Right lobe of liver (tissue), 6 donors: ENCODE measurements around the gene RXYLT1. TPM values are rescaled to one million over a fixed set of nuclear protein-coding genes. Genes with fewer than 3 reads are reported as not detected.
"Not testable (repeated sequence)": the region's sequence is repeated elsewhere in the genome, so short reads cannot be mapped to it uniquely, and the experiment has no call there.

Experiments used
- ATAC-seq, 4 donors: fragments of 200-7000 bp; cut with Tn5 transposase; one replicate each; pipeline ENCODE4 v1.9.1; 2020; ENCODE audit warnings: mild to moderate bottlenecking in 4 of 4, moderate library complexity in 4 of 4
- DNase-seq, 3 donors: peaks; one replicate each; pipeline ENCODE4 v3.0.0-alpha.2; 2020
- H3K27ac ChIP-seq, 3 donors: fragments of 200-600 bp; one replicate each; pipeline ENCODE4 v1.8.0; 2022
- H3K27me3 ChIP-seq, 2 donors: fragments of 200-600 bp; one replicate each; pipeline ENCODE4 v1.8.0; 2022
- H3K36me3 ChIP-seq, 4 donors: fragments of 200-600 bp; sonication (generic) in 1 of 4; one replicate each; pipeline versions ENCODE4 v1.5.1 to v1.8.0; 2017 to 2022; ENCODE audit warnings: control low read depth in 1 of 4
- H3K4me1 ChIP-seq, 4 donors: fragments of 200-600 bp; sonication (generic) in 1 of 4; one replicate each; pipeline versions ENCODE4 v1.5.1 to v1.8.0; 2017 to 2022; ENCODE audit warnings: control low read depth in 1 of 4
- H3K4me3 ChIP-seq, 3 donors: fragments of 200-600 bp; one replicate each; pipeline ENCODE4 v1.8.0; 2022
- H3K9me3 ChIP-seq, 4 donors: fragments of 200-600 bp; sonication (generic) in 1 of 4; one replicate each; pipeline versions ENCODE4 v1.5.1 to v1.8.0; 2017 to 2022; ENCODE audit warnings: control low read depth in 1 of 4
- CTCF ChIP-seq, 4 donors: fragments of 200-600 bp in 3 of 4; fragments of 450-650 bp in 1 of 4; IDR thresholded peaks; one replicate each; pipeline versions ENCODE4 v1.5.1 to v1.8.0; 2016 to 2022; ENCODE audit warnings: antibody characterized with exemption in 4 of 4, mild to moderate bottlenecking in 2 of 4
- POLR2A ChIP-seq: fragments of 450-650 bp; IDR thresholded peaks from one replicate; pipeline ENCODE4 v1.6.1; 2017; ENCODE audit warnings: antibody characterized with exemption, mild to moderate bottlenecking
- WGBS: methylation state at CpG from one replicate; pipeline ENCODE4 v1.1.6; 2018; ENCODE audit warnings: low coverage, low lambda C conversion rate; ENCODE audit not compliant: insufficient coverage; ENCODE audit errors: missing lambda C conversion rate; 5-methylcytosine and 5-hydroxymethylcytosine counted together
- intact Hi-C, 2 donors: fragments of 100-400 bp; cut with DNase I; formaldehyde crosslinking; loops; one replicate each; pipeline versions ENCODE4 v1.11.2 to v1.14.1; 2022
- long read RNA-seq: library from polyadenylated mRNA; unstranded; transcript quantifications from one replicate; pipeline ENCODE4 v2.0.0, GENCODE V29; 2019
- total RNA-seq, 6 experiments: library from RNA; depleted of rRNA in 2 of 6; stranded (reverse); fragments of >200 nt in 2 of 6; fragmentation: NEBNext Ultra II Directional in 3 of 6; extraction: Animal tissue kit (Norgen Biotek cat#: 25700) in 3 of 6; gene quantifications; one replicate each; pipeline versions ENCODE4 v1.1.0 to v1.2.4, GENCODE V29; 2016 to 2023
- donor health status: DM: no; HTN: yes; CAD: no.
- donor health status: DM: no; HTN: no; CAD: no.
- donor health status: DM: no; HTN: no; CAD: no.
- donor health status: DM: no; HTN: yes; CAD: no.
- donor health status: DM: no; HTN: yes; CAD: no.

The RXYLT1 gene
- total RNA-seq = 10 to 100 TPM in 4 of 6 experiments, 1 to 10 TPM in 2; 8.8 to 10.9 (median 10.3) TPM
- long read RNA-seq, full-length matches to known transcripts = 1 of 1 reads
- long read RNA-seq, partial matches to known transcripts = 0 of 1 reads
- long read RNA-seq, other reads (novel, unspliced or antisense) = 0 of 1 reads

GRCh38 chr12:63779498-63780481 is at the start of gene RXYLT1:
Gene RXYLT1 (plus strand): TSS chr12:63779909. CDS start chr12:63779961, 52 bp downstream.
- Histone ChIP-seq H3K4me3 (peak within 1 kb of the TSS; percentile 77 to 96 (median 84)), H3K9me3 (no peaks in the 10 kb centered on the region), H3K27me3 (no peaks in the 10 kb centered on the region), H3K27ac (peak within 1 kb of the TSS; percentile 54 to 82 (median 79)), H3K36me3 (peaks cover 0 to 2% (median 0%) of the 10 kb centered on the region in 4 donors), H3K4me1 (peaks cover 0 to 9% (median 3%) of the 10 kb centered on the region in 4 donors)
- DNase-seq (peak; percentile 89 to 92 (median 92)), ATAC-seq (peak; percentile 99 to 100 (median 99))
- intact Hi-C loops = no loop called here
- WGBS = under 1% methylated on average over 22 of the region's 86 CpGs
- TF ChIP-seq CTCF (IDR thresholded peaks at IDR 0.05) (no peak), POLR2A (peak; percentile 84)

GRCh38 chr12:63732779-63733178 is 46.9 kb upstream of the RXYLT1 start:
- intact Hi-C loops, H3K27me3 ChIP-seq: not testable (repeated sequence)

GRCh38 chr12:63733585-63733984 is 46.1 kb upstream of the RXYLT1 start:
- H3K27me3 ChIP-seq, H3K4me1 ChIP-seq, H3K27ac ChIP-seq, intact Hi-C loops, H3K9me3 ChIP-seq, DNase-seq, ATAC-seq, H3K36me3 ChIP-seq, H3K4me3 ChIP-seq: not testable (repeated sequence)
- 56% methylated on average over 3 of the region's 3 CpGs for WGBS

More at GRCh38 chr12:63732779-63733178, 46.9 kb upstream of the RXYLT1 start:
- H3K36me3 ChIP-seq, DNase-seq, H3K4me3 ChIP-seq, H3K27ac ChIP-seq, ATAC-seq, H3K9me3 ChIP-seq, H3K4me1 ChIP-seq: not testable (repeated sequence)

GRCh38 chr12:63740551-63740950 is 39.2 kb upstream of the RXYLT1 start:
- H3K4me1 ChIP-seq, ATAC-seq, intact Hi-C loops, H3K27me3 ChIP-seq, H3K36me3 ChIP-seq, DNase-seq, H3K4me3 ChIP-seq, H3K27ac ChIP-seq, H3K9me3 ChIP-seq: not testable (repeated sequence)
- WGBS = no CpG with 5 or more reads among the region's 2 CpGs

GRCh38 chr12:63741431-63741830 is 38.3 kb upstream of the RXYLT1 start:
- WGBS = 63% methylated on average over 1 of the region's 1 CpG
- DNase-seq, intact Hi-C loops: not testable (repeated sequence)

GRCh38 chr12:63744110-63744509 is 35.6 kb upstream of the RXYLT1 start:
- H3K9me3 ChIP-seq, DNase-seq, H3K36me3 ChIP-seq, ATAC-seq, H3K4me3 ChIP-seq, intact Hi-C loops, H3K27me3 ChIP-seq, H3K27ac ChIP-seq, H3K4me1 ChIP-seq: not testable (repeated sequence)
- WGBS = 20% methylated on average over 2 of the region's 2 CpGs

More at GRCh38 chr12:63741431-63741830, 38.3 kb upstream of the RXYLT1 start:
- not testable (repeated sequence) for H3K27ac ChIP-seq, H3K4me1 ChIP-seq, H3K9me3 ChIP-seq, H3K27me3 ChIP-seq, H3K36me3 ChIP-seq, ATAC-seq, H3K4me3 ChIP-seq

- ATAC-seq = not testable (repeated sequence)
- WGBS = 72% methylated on average over 9 of the region's 11 CpGs
These were observed 33.2 kb upstream of the RXYLT1 start for GRCh38 chr12:63746470-63746869.

GRCh38 chr12:63747136-63747535 is 32.6 kb upstream of the RXYLT1 start:
- intact Hi-C loops, H3K27me3 ChIP-seq, H3K27ac ChIP-seq, ATAC-seq, H3K9me3 ChIP-seq, H3K4me3 ChIP-seq, DNase-seq, H3K4me1 ChIP-seq, H3K36me3 ChIP-seq: not testable (repeated sequence)

More at GRCh38 chr12:63746470-63746869, 33.2 kb upstream of the RXYLT1 start:
- H3K4me3 ChIP-seq, H3K36me3 ChIP-seq, intact Hi-C loops, H3K27ac ChIP-seq, H3K9me3 ChIP-seq, H3K27me3 ChIP-seq, H3K4me1 ChIP-seq, DNase-seq: not testable (repeated sequence)
